Mesendoderm (in vitro differentiated cells): ENCODE measurements around the gene WBP11.
"Not testable (repeated sequence)": the region's sequence is repeated elsewhere in the genome, so short reads cannot be mapped to it uniquely, and the experiment has no call there.

Experiments used
- DNase-seq: peaks from one replicate; pipeline ENCODE4 v3.0.0; 2013
- H2AK5ac ChIP-seq: 2 replicates; pipeline ENCODE4 v1.6.1; 2013; ENCODE audit warnings: low read length, inconsistent platforms
- H2BK120ac ChIP-seq: 2 replicates; pipeline ENCODE4 v1.6.1; 2013; ENCODE audit warnings: low read depth, mild to moderate bottlenecking, low read length, moderate library complexity, mixed read lengths
- H2BK15ac ChIP-seq: replicated peaks from 2 replicates; pipeline ENCODE4 v1.6.1; 2013; ENCODE audit warnings: low read depth, mild to moderate bottlenecking, moderate library complexity
- H2BK5ac ChIP-seq: 2 replicates; pipeline ENCODE4 v1.6.1; 2013; ENCODE audit warnings: low read length, inconsistent platforms
- H3K18ac ChIP-seq: 2 replicates; pipeline ENCODE4 v1.6.1; 2013; ENCODE audit warnings: mild to moderate bottlenecking, low read length, mixed read lengths
- H3K23ac ChIP-seq: one replicate; pipeline ENCODE4 v1.6.1; 2013; ENCODE audit warnings: low read length
- H3K27ac ChIP-seq: 2 replicates; pipeline ENCODE4 v1.5.1; 2013; ENCODE audit warnings: low read depth, mild to moderate bottlenecking, inconsistent platforms, low read length, moderate library complexity
- H3K27me3 ChIP-seq: 2 replicates; pipeline ENCODE4 v1.6.1; 2013; ENCODE audit warnings: low read length, control low read depth, mild to moderate bottlenecking, inconsistent platforms; ENCODE audit not compliant: insufficient read depth, poor library complexity
- H3K36me3 ChIP-seq: 2 replicates; pipeline ENCODE4 v1.6.1; 2013; ENCODE audit warnings: low read length, inconsistent platforms; ENCODE audit not compliant: control insufficient read depth, insufficient read depth
- H3K4ac ChIP-seq: one replicate; pipeline ENCODE4 v1.6.1; 2013; ENCODE audit warnings: low read depth, mild to moderate bottlenecking, low read length, moderate library complexity
- H3K4me1 ChIP-seq: 2 replicates; pipeline ENCODE4 v1.6.1; 2013; ENCODE audit warnings: low read depth, low read length, inconsistent platforms; ENCODE audit not compliant: control insufficient read depth
- H3K4me2 ChIP-seq: 2 replicates; pipeline ENCODE4 v1.6.1; 2013; ENCODE audit warnings: low read length
- H3K4me3 ChIP-seq: 2 replicates; pipeline ENCODE4 v1.5.1; 2013; ENCODE audit warnings: mild to moderate bottlenecking, low read length
- H3K56ac ChIP-seq: one replicate; pipeline ENCODE4 v1.6.1; 2013; ENCODE audit warnings: low read length
- H3K79me1 ChIP-seq: 2 replicates; pipeline ENCODE4 v1.6.1; 2013; ENCODE audit warnings: low read length, inconsistent platforms
- H3K79me2 ChIP-seq: 2 replicates; pipeline ENCODE4 v1.6.1; 2013; ENCODE audit warnings: mild to moderate bottlenecking, low read length; ENCODE audit not compliant: control insufficient read depth, insufficient read depth
- H3K9ac ChIP-seq: 2 replicates; pipeline ENCODE4 v1.6.1; 2013; ENCODE audit warnings: low read length, inconsistent platforms
- H4K5ac ChIP-seq: one replicate; pipeline ENCODE4 v1.6.1; 2013; ENCODE audit warnings: low read length
- H4K8ac ChIP-seq: one replicate; pipeline ENCODE4 v1.6.1; 2013; ENCODE audit warnings: low read depth, mild to moderate bottlenecking, control low read depth, low read length, moderate library complexity
- WGBS: extraction: QIAGEN DNeasy Blood & Tissue Kit; methylation state at CpG from one replicate; pipeline ENCODE4 v1.1.7; 2013; ENCODE audit warnings: low lambda C conversion rate, missing lambda C conversion rate; ENCODE audit not compliant: insufficient coverage; ENCODE audit errors: extremely low coverage; 5-methylcytosine and 5-hydroxymethylcytosine counted together

The WBP11 gene

DNA sequence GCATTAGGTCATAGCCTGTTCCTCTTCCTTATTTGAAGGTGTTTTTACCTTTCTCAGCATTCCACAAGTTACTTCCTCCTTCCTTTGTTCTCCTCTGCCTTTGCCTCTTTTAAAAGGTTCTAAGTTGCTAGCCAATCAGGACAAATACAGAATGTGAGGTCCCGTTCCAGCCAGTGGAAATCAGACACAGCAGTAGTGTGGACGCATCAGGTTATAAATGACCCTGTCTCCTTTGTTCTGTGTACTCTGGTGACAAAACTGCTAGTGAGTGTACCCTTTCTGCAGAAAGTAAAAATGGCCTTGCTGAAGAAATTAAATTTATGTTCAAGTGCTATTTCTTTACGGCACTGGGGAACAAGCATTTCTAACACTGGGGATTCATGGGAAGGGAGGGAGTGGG, 37.3 kb downstream of the WBP11 start:
- not testable (repeated sequence) for H3K4me1 ChIP-seq, H3K4me3 ChIP-seq

DNA sequence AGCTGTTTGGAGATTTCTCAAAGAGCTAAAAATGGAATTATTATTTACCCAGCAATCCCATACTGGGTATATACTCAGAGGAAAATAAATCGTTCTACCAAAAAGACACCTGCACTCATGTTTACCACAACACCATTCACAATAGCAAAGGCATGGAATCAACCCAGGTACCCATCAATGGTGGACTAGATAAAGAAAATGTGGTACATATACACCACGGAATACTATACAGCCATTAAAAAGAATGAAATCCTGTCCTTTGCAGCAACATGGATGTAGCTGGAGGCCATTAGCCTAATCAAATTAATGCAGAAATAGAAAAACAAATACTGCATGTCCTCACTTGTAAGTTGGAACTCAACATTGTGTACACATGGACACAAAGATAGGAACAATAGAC, 37.9 kb downstream of the WBP11 start:
- Histone ChIP-seq H3K4ac (no peak overlapping the region), H2BK5ac (no peak overlapping the region), H3K23ac (no peak overlapping the region), H2AK5ac (no peak overlapping the region), H3K9ac (no peak overlapping the region), H3K27ac (no peak overlapping the region), H3K79me2 (peaks cover 5% of the 10 kb centered on the region), H4K8ac (no peak overlapping the region), H4K5ac (no peak overlapping the region), H3K4me2 (no peak overlapping the region), H3K56ac (no peak overlapping the region), H3K79me1 (peaks cover 1% of the 10 kb centered on the region), H3K18ac (no peak overlapping the region), H3K36me3 (no peaks in the 10 kb centered on the region), H3K4me1 (no peaks in the 10 kb centered on the region), H2BK120ac (no peak overlapping the region), H3K27me3 (no peaks in the 10 kb centered on the region), H2BK15ac (no peak overlapping the region), H3K4me3 (no peak overlapping the region)
- no peak for DNase-seq
- WGBS, result no CpG with 5 or more reads among the region's 2 CpGs

More for the DNA sequence above, 37.3 kb downstream of the WBP11 start:
- not testable (repeated sequence) for H2BK15ac ChIP-seq, H3K56ac ChIP-seq, H2BK5ac ChIP-seq, H3K4me2 ChIP-seq, H3K23ac ChIP-seq, H3K79me1 ChIP-seq, H3K27me3 ChIP-seq, H4K5ac ChIP-seq, H2BK120ac ChIP-seq, H3K79me2 ChIP-seq, H3K27ac ChIP-seq, H3K9ac ChIP-seq, H3K18ac ChIP-seq, DNase-seq, H3K36me3 ChIP-seq, H3K4ac ChIP-seq, H2AK5ac ChIP-seq, H4K8ac ChIP-seq
- WGBS, result no CpG with 5 or more reads among the region's 3 CpGs

DNA sequence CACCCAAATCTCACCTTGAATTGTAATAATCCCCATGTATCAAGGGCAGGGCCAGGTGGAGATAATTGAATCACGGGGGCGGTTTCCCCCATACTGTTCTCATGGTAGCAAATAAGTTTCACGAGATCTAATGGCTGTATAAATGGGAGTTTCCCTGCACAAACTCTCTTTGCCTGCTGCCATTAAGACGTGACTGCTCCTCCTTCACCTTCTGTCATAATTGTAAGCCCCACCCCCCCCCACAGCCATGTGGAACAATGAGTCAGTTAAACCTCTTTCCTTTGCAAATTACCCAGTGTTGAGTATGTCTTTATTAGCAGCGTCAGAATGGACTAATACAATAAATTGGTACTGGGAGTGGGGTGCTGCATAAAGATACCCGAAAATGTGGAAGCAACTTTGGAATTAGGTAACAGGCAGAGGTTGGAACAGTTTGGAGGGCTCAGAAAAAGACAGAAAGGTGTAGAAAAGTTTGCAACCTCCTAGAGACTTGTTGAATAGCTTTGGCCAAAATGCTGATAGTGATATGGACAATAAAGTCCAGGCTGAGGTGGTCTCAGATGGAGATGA, 43.5 kb downstream of the WBP11 start:
- no CpG with 5 or more reads among the region's 6 CpGs for WGBS
- H2BK5ac ChIP-seq, H2BK15ac ChIP-seq, H3K79me1 ChIP-seq, H3K23ac ChIP-seq, H3K9ac ChIP-seq, H4K5ac ChIP-seq, H3K4me2 ChIP-seq, H3K18ac ChIP-seq, H3K79me2 ChIP-seq, H2BK120ac ChIP-seq, H3K4me1 ChIP-seq, H3K4ac ChIP-seq, H4K8ac ChIP-seq, H3K56ac ChIP-seq, DNase-seq, H3K27ac ChIP-seq, H3K36me3 ChIP-seq, H3K27me3 ChIP-seq, H2AK5ac ChIP-seq, H3K4me3 ChIP-seq: not testable (repeated sequence)

DNA sequence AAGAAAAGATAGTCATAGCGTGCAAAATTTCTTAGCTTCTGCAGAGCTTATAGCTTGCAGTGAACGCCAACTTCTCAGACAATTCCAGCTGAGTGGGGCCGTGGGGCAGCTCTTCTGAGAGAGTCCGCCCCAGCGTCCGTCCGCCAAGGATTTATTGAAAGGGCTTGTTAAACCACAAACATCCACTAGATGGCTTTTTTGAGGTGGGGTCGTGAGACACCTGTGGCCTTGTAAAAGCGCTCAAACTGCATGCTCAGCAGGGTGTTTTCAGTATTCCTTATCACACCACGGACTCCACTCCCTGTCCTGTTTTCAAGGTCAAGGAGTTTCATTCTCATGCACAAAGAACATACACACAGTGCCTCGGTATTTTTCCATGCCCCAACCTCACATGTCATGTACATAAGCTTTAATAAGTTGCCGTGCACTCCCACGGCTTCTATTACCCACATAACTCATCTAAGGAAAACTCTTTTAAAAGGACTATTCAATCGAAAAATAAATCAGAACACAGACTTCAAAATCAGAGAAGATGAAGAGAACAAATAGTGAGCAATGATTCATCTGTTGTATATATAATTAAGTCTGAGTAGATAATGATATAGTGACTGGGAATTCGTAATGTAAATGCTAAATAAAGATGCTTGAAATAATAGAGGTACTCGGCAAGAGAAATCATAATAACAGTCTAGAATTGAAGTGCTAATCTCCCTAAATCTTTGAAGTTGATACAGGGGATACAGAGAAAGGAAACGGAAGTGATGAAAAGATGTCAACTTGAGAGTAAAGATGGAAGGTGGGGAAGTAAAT, 46.7 kb downstream of the WBP11 start:
- H2AK5ac ChIP-seq, result no peak overlapping the region
- H3K23ac ChIP-seq, result no peak overlapping the region
- no peak overlapping the region for H3K18ac ChIP-seq
- no CpG with 5 or more reads among the region's 17 CpGs for WGBS
- H3K4me1 ChIP-seq, result no peaks in the 10 kb centered on the region
- no peak overlapping the region for H2BK5ac ChIP-seq
- H2BK120ac ChIP-seq, result no peak overlapping the region
- DNase-seq, result peak; percentile 73
- no peak overlapping the region for H2BK15ac ChIP-seq
- no peak overlapping the region for H3K9ac ChIP-seq
- H3K56ac ChIP-seq, result no peak overlapping the region
- no peak overlapping the region for H3K4ac ChIP-seq
- H3K27ac ChIP-seq, result no peak overlapping the region
- no peaks in the 10 kb centered on the region for H3K79me2 ChIP-seq
- no peak overlapping the region for H4K5ac ChIP-seq
- H3K4me2 ChIP-seq, result no peak overlapping the region
- H3K79me1 ChIP-seq, result no peaks in the 10 kb centered on the region
- H3K27me3 ChIP-seq, result no peaks in the 10 kb centered on the region
- no peak overlapping the region for H3K4me3 ChIP-seq
- H4K8ac ChIP-seq, result no peak overlapping the region
- no peaks in the 10 kb centered on the region for H3K36me3 ChIP-seq

DNA sequence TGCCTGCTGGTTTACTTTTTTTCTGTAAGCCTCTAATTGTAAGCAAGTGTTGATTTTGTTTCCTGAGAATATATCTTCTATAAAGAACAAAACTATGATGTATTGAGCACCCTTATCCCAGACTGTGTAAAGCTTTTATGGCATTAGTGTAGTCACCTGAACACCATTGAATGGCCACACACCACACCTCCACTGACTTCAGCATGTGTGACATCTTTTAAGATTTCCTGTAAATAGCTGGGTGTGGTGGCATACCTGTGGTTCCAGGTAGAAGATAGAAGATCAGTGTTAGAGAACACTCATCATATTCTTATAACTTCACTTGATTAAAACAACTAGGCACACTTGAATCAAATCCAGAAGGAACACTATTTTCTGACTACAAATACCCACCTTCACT, 51.3 kb downstream of the WBP11 start:
- no peak overlapping the region for H2BK15ac ChIP-seq
- no peaks in the 10 kb centered on the region for H3K27me3 ChIP-seq
- H3K18ac ChIP-seq, result no peak overlapping the region
- no peak for DNase-seq
- H3K4me2 ChIP-seq, result no peak overlapping the region
- H3K4me1 ChIP-seq, result no peaks in the 10 kb centered on the region
- no peaks in the 10 kb centered on the region for H3K36me3 ChIP-seq
- no peak overlapping the region for H2AK5ac ChIP-seq
- no peaks in the 10 kb centered on the region for H3K79me1 ChIP-seq
- no peak overlapping the region for H3K27ac ChIP-seq
- H2BK5ac ChIP-seq, result no peak overlapping the region
- H3K79me2 ChIP-seq, result no peaks in the 10 kb centered on the region
- H3K9ac ChIP-seq, result no peak overlapping the region
- H2BK120ac ChIP-seq, result no peak overlapping the region
- no peak overlapping the region for H3K4ac ChIP-seq
- H3K56ac ChIP-seq, result no peak overlapping the region
- H4K5ac ChIP-seq, result no peak overlapping the region
- H3K4me3 ChIP-seq, result no peak overlapping the region
- no peak overlapping the region for H4K8ac ChIP-seq
- H3K23ac ChIP-seq, result no peak overlapping the region

DNA sequence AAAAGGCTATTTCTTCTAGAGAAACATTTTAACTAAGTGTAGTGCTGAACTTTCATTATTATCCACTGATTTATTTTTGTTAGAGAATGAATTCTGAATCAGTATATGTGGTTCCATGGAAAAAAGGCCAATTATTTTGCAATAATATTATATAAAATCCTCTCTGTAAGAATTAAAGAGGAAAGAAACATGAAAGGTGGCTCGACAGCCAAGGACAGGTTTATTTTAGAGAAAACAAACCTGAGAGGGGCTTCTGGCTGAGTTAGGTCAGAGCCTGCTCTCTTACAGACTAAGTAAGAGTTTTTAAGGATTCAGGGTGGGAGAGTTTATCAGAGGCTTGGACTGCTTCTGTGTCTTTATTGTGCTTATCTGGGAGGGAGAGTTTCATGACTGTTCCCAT, 60.2 kb downstream of the WBP11 start:
- no peak overlapping the region for H4K8ac ChIP-seq
- WGBS, result no CpG with 5 or more reads among the region's 1 CpG
- no peak overlapping the region for H3K27ac ChIP-seq
- H3K27me3 ChIP-seq, result no peaks in the 10 kb centered on the region
- H3K4ac ChIP-seq, result no peak overlapping the region
- H2BK120ac ChIP-seq, result no peak overlapping the region
- no peaks in the 10 kb centered on the region for H3K4me1 ChIP-seq
- H3K18ac ChIP-seq, result no peak overlapping the region
- H4K5ac ChIP-seq, result no peak overlapping the region
- no peak overlapping the region for H3K4me3 ChIP-seq
- H3K23ac ChIP-seq, result no peak overlapping the region
- H2AK5ac ChIP-seq, result no peak overlapping the region
- H2BK5ac ChIP-seq, result no peak overlapping the region
- H2BK15ac ChIP-seq, result no peak overlapping the region
- H3K36me3 ChIP-seq, result no peaks in the 10 kb centered on the region
- no peaks in the 10 kb centered on the region for H3K79me1 ChIP-seq
- H3K9ac ChIP-seq, result no peak overlapping the region
- DNase-seq, result no peak
- no peak overlapping the region for H3K4me2 ChIP-seq
- no peaks in the 10 kb centered on the region for H3K79me2 ChIP-seq
- no peak overlapping the region for H3K56ac ChIP-seq
